Breast epithelium (tissue), 3 donors: Measurements from ENCODE around the gene KLHL29.

ENCODE experiments used
- POLR2A ChIP-seq: fragments of 450-650 bp; IDR thresholded peaks from one replicate; pipeline ENCODE4 v1.6.1; 2016; ENCODE audit warnings: antibody characterized with exemption, mild to moderate bottlenecking, moderate library complexity
- TF ChIP-seq, protein P1 (sequence below), 3 donors: fragments of 450-650 bp; IDR thresholded peaks; one replicate each; pipeline ENCODE4 v1.5.1; 2016 to 2017; ENCODE audit warnings: antibody characterized with exemption in 3 of 3, mild to moderate bottlenecking in 3 of 3, moderate library complexity in 3 of 3

DNA sequence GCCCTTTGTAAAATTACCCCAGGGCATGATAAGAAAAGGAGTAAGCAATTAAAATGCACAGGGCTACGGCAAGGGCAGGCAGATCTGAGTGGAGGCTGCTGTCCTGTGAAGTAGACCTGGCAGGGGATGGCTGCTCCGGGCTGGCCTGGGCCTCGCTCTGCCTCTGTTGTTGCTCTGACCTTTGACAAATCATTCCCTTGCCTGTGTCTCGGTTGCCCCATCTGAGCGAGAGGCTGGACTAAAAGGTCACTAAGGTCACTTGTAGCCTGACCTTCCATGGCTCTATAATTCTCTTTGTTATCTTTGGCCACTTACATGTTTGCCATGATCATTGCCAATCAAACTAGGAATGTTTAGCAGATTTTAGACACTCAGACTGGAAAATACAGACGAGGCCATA, 118.1 kb downstream of the KLHL29 start:
- TF ChIP-seq, protein P1, sequence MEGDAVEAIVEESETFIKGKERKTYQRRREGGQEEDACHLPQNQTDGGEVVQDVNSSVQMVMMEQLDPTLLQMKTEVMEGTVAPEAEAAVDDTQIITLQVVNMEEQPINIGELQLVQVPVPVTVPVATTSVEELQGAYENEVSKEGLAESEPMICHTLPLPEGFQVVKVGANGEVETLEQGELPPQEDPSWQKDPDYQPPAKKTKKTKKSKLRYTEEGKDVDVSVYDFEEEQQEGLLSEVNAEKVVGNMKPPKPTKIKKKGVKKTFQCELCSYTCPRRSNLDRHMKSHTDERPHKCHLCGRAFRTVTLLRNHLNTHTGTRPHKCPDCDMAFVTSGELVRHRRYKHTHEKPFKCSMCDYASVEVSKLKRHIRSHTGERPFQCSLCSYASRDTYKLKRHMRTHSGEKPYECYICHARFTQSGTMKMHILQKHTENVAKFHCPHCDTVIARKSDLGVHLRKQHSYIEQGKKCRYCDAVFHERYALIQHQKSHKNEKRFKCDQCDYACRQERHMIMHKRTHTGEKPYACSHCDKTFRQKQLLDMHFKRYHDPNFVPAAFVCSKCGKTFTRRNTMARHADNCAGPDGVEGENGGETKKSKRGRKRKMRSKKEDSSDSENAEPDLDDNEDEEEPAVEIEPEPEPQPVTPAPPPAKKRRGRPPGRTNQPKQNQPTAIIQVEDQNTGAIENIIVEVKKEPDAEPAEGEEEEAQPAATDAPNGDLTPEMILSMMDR (IDR thresholded peaks at IDR 0.05), result no peak
- TF ChIP-seq POLR2A, result no peak
